Measurements from ENCODE around the gene BICC1. TPM values are rescaled to one million over a fixed set of nuclear protein-coding genes. Genes with fewer than 3 reads are reported as not detected.
A peak's percentile ranks its signal among the peaks of the same experiment; 100 is the strongest.

The BICC1 gene
- polyA plus RNA-seq, 1 donor (not counting 4 experiments of a cell fraction or from before 2014, with no cell fraction given), result 4.2 TPM

DNA sequence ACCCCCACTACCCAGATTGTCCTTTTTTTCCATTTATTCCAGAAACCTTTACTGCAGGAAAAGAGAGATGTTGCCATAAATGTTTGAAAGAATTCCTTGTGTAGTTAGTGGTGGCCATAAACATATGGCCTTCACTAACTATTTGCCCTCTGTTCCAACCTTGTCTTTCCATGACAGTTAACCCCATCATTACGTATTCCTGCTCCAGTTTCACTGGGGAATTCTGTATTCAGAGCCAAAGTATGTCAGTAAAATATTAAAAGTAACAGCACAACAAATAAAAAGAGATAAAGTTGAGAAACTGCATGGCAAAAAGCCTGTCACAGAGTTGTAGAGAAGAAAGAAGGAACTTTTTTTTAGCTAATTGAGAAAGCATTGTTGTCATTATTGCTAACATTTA is 261.3 kb downstream of the BICC1 start:
- H3K36me3 ChIP-seq (ENCODE audit: control insufficient read depth in 2 of 2, extremely low read depth in 1 of 2, insufficient read depth in 2 of 2, low read length in 2 of 2), result no peaks in the 10 kb centered on the region
- H3K4me3 ChIP-seq (ENCODE audit: control insufficient read depth in 2 of 3, extremely low read depth in 1 of 3, insufficient read depth in 2 of 3, low read depth in 1 of 3, low read length in 3 of 3), result no peak overlapping the region
- no peaks in the 10 kb centered on the region for H3K27me3 ChIP-seq (ENCODE audit: control insufficient read depth, extremely low read depth, insufficient read depth, low read length)
- no peak for TF ChIP-seq EZH2 (IDR thresholded peaks at IDR 0.05; ENCODE audit: low read length)
- TF ChIP-seq, protein P1, sequence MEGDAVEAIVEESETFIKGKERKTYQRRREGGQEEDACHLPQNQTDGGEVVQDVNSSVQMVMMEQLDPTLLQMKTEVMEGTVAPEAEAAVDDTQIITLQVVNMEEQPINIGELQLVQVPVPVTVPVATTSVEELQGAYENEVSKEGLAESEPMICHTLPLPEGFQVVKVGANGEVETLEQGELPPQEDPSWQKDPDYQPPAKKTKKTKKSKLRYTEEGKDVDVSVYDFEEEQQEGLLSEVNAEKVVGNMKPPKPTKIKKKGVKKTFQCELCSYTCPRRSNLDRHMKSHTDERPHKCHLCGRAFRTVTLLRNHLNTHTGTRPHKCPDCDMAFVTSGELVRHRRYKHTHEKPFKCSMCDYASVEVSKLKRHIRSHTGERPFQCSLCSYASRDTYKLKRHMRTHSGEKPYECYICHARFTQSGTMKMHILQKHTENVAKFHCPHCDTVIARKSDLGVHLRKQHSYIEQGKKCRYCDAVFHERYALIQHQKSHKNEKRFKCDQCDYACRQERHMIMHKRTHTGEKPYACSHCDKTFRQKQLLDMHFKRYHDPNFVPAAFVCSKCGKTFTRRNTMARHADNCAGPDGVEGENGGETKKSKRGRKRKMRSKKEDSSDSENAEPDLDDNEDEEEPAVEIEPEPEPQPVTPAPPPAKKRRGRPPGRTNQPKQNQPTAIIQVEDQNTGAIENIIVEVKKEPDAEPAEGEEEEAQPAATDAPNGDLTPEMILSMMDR (optimal IDR thresholded peaks at IDR 0.05 in 1 of 3, IDR thresholded peaks at IDR 0.05 in 1 of 3, conservative IDR thresholded peaks at IDR 0.05 in 1 of 3; ENCODE audit: extremely low read depth in 1 of 3, insufficient read depth in 2 of 3, low read length in 3 of 3), result no peak
- no peak overlapping the region for H2AFZ ChIP-seq (ENCODE audit: control insufficient read depth, low read length)
- H3K27ac ChIP-seq (ENCODE audit: control insufficient read depth, insufficient read depth, low read length), result no peak overlapping the region
- peaks cover 16% of the 10 kb centered on the region for H3K4me1 ChIP-seq (ENCODE audit: control insufficient read depth, extremely low read depth, insufficient read depth, low read length)
- FAIRE-seq (peak; percentile 17), DNase-seq (ENCODE audit: low read depth, low spot score) (no peak)
- no peak overlapping the region for H3K9ac ChIP-seq (ENCODE audit: control insufficient read depth, extremely low read depth, insufficient read depth, low read length)
- no peaks in the 10 kb centered on the region for H3K9me3 ChIP-seq (ENCODE audit: control insufficient read depth, low read depth, low read length)
- no peaks in the 10 kb centered on the region for H3K79me2 ChIP-seq (ENCODE audit: control insufficient read depth, insufficient read depth, low read length)
- H4K20me1 ChIP-seq (ENCODE audit: control insufficient read depth, extremely low read depth, insufficient read depth, low read length), result no peaks in the 10 kb centered on the region
- dilution Hi-C loops (cut with MboI; ENCODE audit: extremely low pct_ligation_motif_present, low sequenced_read_pairs), result no loop called here
- no peak overlapping the region for H3K4me2 ChIP-seq (ENCODE audit: control insufficient read depth, extremely low read depth, insufficient read depth, low read depth, low read length)
- no peaks in the 10 kb centered on the region for H3K9me1 ChIP-seq (ENCODE audit: control insufficient read depth, extremely low read depth, insufficient read depth, low read length)

GRCh38 chr10:58775960-58776567 is 263.4 kb downstream of the BICC1 start:
- Histone ChIP-seq H3K9ac (ENCODE audit: control insufficient read depth, extremely low read depth, insufficient read depth, low read length) (no peak overlapping the region), H3K79me2 (ENCODE audit: control insufficient read depth, insufficient read depth, low read length) (no peaks in the 10 kb centered on the region), H3K9me1 (ENCODE audit: control insufficient read depth, extremely low read depth, insufficient read depth, low read length) (no peaks in the 10 kb centered on the region), H3K4me1 (ENCODE audit: control insufficient read depth, extremely low read depth, insufficient read depth, low read length) (peaks cover 16% of the 10 kb centered on the region), H3K9me3 (ENCODE audit: control insufficient read depth, low read depth, low read length) (no peaks in the 10 kb centered on the region), H3K36me3 (ENCODE audit: control insufficient read depth in 2 of 2, extremely low read depth in 1 of 2, insufficient read depth in 2 of 2, low read length in 2 of 2) (no peaks in the 10 kb centered on the region), H2AFZ (ENCODE audit: control insufficient read depth, low read length) (peak overlapping the region; percentile 33), H3K27ac (ENCODE audit: control insufficient read depth, insufficient read depth, low read length) (no peak overlapping the region), H3K4me2 (ENCODE audit: control insufficient read depth, extremely low read depth, insufficient read depth, low read depth, low read length) (peak overlapping the region; percentile 69), H4K20me1 (ENCODE audit: control insufficient read depth, extremely low read depth, insufficient read depth, low read length) (no peaks in the 10 kb centered on the region), H3K4me3 (ENCODE audit: control insufficient read depth in 2 of 3, extremely low read depth in 1 of 3, insufficient read depth in 2 of 3, low read depth in 1 of 3, low read length in 3 of 3) (peak overlapping the region in 1 of 3 experiments; percentile 25), H3K27me3 (ENCODE audit: control insufficient read depth, extremely low read depth, insufficient read depth, low read length) (no peaks in the 10 kb centered on the region)
- FAIRE-seq (peak; percentile 90), DNase-seq (ENCODE audit: low read depth, low spot score) (peak; percentile 25)
- dilution Hi-C loops (cut with MboI; ENCODE audit: extremely low pct_ligation_motif_present, low sequenced_read_pairs), result no loop called here
- TF ChIP-seq, protein P1 (optimal IDR thresholded peaks at IDR 0.05 in 1 of 3, IDR thresholded peaks at IDR 0.05 in 1 of 3, conservative IDR thresholded peaks at IDR 0.05 in 1 of 3; ENCODE audit: extremely low read depth in 1 of 3, insufficient read depth in 2 of 3, low read length in 3 of 3), result no peak
- TF ChIP-seq EZH2 (IDR thresholded peaks at IDR 0.05; ENCODE audit: low read length), result no peak

Data from keratinocyte (primary cell).